Stimulated activated CD4-positive, alpha-beta T cell treated with anti-CD3 and anti-CD28 coated beads, Interleukin-4, amount 100 ng/mL, for 24 hours (primary cell): ENCODE data around the gene HOXA3.

Experiments
- DNase-seq: peaks from one replicate; pipeline ENCODE4 v3.0.0-alpha.2; 2020

HOXA3 gene

DNA sequence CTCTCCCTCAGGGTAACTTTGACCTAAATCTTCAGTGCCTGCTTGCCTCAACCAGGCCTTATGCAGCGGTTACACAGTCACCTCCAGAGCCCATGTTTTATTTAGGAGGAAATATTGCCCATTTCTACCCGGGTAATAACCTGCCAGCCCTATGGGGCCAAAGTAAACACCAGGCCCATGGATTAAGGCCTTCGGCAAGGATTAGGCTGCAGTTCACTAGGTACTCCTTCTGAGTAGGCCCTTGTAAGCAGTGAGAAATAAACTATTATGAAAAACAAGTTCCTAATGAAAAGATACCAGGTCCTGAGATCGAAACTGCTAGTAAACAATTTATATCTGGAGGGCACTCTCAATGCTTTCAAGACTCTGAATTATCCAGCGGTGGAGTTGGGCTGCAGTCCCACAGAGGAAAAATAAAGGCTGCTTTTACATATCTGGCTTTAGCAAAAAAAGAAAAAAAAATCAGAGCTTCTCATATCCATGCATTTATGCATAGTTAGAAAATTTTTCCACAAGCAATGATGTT is 25.5 kb upstream of the HOXA3 start:
- no peak for DNase-seq

- DNase-seq: no peak
These were observed 24.8 kb upstream of the HOXA3 start for GRCh38 chr7:27176962-27177794.

GRCh38 chr7:27176524-27176845 is 24.1 kb upstream of the HOXA3 start:
- no peak for DNase-seq

DNA sequence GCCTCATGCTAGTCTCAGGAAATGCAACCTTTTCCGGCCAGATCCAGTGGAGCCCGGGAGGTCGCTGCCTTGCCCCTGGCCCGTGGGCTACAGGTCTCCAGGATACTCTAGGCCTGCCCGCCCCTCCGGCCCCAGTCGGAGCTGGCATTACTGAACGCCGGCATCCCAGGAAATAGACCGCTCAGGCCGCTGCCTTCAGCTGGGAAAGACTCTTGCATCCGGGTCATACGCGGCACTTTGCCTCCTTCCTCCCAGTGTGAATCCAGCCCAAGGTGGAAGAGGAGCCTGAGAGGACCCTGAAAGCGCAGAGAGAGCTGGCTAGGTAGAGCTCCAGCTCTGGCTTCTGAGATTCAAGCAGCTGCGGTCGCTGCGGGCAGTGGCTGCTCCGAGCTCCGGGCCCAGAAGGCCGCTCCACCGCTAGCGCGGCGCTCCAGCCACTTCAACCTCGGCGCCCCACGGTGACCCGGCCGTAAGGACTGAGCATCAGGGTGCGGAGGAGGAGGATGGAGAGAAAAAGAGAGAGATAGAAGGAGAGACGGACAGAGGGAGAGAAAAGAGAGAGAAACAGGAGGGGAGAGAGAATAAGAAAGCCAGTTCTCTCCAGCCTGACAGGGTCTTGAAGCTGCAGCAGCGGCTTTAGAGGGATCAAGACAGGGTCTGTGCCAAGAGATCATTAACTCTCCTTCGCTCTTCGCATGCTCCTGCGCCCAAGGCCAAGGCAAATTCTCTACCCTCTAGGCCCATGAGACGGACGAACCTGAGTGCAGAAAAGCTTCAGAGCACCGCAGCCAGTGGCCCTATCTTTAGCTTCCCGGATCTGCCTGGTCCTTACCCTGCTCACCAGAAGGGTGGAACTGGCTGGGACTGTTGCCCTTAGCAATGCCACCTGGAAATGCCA is 23.5 kb upstream of the HOXA3 start:
- no peak for DNase-seq

DNA sequence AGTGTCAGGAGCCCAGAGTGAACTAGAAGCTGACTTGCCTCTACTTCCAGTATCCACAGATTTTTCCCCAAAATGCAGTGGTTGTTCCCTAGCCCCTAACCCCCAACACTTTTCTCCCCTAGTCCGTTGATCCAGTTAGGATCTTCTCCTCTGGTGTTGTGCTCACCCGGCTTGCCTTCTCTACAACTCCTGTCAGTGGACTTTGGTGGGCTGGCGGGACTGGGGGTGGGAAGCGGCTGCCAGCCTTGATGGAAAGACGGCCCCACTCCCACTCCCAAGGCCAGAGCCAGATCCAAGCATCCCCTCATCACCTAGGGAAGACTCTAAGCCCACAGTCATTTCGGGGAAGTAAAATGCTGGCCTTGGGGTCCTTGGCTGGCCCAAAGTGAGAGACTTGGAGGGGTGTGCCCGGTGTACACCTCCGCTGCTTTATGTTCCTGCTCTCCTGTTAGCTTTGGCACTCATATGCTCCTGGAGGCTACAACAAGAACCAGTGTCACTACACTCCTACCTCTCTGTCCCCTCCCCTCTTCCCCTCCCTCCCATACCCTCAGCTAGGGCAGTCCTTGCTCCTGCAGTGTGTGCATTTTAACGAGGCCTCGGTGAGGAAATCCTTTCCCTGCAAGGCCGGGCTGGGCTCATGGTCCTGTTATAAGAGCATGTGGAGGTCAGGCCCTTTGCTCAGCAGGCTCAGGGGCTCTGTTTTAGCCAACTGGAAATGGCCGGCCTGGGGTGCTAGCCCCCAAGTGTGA is 22.7 kb upstream of the HOXA3 start:
- no peak for DNase-seq

DNA sequence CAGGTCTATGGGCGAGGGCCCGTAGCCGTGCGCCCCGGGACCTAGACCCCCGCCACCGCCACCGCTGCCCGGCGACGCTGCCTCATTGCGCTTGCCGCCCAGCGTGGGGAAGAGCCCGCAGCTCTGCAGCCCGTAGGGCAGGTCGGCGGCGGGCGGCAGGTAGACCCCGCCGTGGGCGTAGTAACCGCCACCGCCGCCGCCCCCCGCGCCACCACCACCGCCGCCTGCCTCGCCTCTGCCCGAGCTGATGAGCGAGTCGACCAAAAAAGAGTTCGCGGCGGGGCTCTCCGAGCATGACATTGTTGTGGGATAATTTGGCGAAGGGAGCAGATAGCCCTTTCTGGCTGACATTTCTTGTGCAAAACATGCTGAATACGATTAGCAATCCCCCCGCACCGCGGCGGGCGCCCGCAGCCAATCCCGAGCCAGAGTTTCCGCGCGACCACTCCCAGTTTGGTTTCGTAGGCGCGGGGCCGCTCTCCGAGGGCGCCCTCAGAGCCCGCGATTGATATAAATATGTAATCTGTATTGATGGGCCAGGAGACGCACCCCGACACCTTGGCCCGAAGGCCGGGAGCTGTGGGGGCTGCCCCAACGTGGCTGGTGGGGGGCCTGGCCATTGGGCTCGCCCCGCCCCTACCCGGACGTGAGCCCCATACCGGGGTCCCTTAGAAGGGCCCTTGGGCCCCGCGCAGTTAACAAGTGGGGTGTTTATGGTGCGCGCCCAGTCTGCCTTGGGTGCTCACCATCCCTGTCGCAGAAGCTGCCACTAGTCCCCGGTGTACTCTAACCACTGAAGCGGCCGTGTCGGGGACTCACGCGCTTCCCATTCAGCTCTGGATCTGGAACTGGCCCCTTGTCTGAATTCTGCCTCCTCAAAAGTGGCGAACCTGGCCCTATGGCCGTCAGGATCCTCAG is 21.8 kb upstream of the HOXA3 start, which contains the start of gene HOXA10:
Gene HOXA10, minus strand, starts transcription at position 365 of the 918 bp plus-strand sequence. Its CDS starts 14 bp downstream, at position 351.
- DNase-seq: no peak

DNA sequence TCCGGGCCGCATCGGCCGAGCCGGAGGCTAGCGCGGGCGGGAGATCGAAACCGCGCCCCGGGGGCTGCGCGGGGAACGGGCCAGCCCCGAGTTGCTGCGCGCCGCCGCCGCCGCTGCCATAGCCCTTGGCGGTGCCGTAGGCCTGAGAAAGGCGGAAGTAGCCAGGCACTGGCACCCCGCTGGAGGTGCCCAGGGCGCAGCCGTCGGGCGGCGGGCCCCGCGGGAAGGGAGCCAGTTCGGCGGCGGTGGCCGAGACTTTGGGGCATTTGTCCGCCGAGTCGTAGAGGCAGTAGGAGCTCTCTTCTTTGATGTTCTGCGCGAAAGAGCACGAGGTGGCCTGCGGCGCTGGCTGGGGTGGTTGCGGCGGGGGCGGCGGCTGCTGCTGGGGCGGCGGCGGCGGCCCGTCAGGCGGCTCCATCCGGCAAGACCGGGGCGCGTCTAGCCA is 21.1 kb upstream of the HOXA3 start:
- DNase-seq: no peak

- DNase-seq: no peak
These were observed 20.6 kb upstream of the HOXA3 start for GRCh38 chr7:27172823-27173510.

- no peak for DNase-seq
These were observed 20.0 kb upstream of the HOXA3 start for GRCh38 chr7:27172315-27172774.

GRCh38 chr7:27171637-27172314 is 19.4 kb upstream of the HOXA3 start:
- no peak for DNase-seq

DNA sequence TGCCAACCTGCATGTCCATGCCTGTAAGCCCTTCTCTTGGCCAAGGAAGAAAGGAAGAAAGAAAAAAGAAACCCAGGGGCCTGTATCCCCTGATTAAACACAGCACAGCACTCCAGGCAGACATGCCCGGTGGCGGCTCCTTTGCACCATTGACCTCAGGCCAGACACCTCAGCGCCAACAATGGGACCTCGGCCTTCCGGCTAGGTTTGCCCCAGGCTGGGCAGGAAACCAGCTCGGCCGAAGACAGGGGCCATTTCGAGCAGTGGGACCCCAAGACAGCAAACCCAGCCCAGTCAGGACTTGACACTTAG is 18.9 kb upstream of the HOXA3 start:
- no peak for DNase-seq

- DNase-seq: no peak
These were observed 18.3 kb upstream of the HOXA3 start for GRCh38 chr7:27170426-27171324.

DNA sequence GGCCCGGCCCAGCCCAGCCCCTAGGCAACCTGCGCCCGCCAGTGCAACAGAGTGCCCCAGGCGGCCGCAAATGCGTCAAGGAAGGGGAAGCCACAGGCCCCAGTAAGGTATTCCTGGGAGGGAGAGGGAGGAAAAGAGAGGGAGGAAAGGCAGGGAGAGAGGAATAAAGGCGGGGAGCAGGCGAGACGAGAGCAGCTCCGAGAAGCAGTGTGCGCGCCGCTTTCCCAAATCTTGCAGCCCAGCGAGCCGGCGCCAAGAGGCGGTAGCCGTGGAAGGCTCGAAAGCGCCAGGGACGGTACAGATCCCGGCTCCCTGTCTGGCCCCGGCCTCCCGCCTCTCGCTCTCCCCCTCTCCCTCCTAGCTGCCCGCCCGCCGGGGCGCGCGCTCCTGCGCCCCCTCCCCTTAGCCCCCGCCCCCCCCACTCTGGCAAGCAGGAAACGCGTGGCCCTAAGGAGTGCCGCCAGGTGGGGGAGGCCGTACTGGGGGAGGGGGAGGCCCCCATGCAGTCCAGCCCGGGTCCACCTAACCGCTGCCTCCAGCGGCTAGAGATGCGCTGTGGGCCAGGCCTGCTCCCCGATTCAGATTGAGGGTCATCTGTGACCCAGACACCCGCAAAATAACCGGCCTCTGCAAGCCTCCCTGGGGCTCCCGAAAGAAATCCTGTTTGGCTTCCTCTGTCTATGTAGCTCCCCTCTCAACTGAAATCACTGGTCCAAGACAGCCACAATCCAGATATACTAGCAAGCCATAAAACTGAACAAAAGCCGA is 17.5 kb upstream of the HOXA3 start:
- no peak for DNase-seq

DNA sequence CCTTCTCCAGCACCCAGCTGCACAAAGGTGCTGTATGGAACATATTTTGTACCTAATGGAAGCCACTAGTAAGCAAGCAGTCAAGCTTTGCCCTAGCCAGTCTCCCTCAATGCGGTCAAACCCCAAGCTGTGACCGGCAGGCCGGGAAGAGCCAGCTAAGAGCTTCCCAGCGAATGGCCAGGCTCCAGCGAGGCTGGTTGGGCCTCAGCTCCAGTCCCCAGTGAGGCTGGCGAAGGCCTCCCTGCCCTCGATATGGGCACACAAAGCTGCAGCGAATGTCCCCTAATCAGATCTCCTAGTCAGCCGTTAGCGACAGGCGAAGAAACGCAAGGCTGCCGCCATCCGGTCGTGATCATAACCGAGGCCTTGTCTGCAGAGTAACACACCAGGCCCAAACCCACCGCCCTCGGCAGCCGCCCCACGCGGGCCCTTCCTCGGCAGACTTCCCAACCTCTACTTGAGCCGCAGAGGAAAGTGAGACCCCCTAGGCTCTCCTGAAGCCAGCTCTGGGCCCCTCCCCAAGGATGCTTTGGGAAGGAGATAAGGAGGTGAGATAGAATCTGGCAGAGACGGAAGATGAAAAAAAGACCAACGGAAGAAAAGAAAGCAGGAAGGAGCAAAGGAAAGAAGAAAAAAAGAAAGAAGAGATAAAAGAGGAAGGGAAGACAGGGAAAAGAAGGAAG is 16.0 kb upstream of the HOXA3 start:
- DNase-seq: no peak

GRCh38 chr7:27167916-27168264 is 15.5 kb upstream of the HOXA3 start:
- no peak for DNase-seq

- DNase-seq: no peak
These were observed 14.4 kb upstream of the HOXA3 start for GRCh38 chr7:27166531-27167505.

DNA sequence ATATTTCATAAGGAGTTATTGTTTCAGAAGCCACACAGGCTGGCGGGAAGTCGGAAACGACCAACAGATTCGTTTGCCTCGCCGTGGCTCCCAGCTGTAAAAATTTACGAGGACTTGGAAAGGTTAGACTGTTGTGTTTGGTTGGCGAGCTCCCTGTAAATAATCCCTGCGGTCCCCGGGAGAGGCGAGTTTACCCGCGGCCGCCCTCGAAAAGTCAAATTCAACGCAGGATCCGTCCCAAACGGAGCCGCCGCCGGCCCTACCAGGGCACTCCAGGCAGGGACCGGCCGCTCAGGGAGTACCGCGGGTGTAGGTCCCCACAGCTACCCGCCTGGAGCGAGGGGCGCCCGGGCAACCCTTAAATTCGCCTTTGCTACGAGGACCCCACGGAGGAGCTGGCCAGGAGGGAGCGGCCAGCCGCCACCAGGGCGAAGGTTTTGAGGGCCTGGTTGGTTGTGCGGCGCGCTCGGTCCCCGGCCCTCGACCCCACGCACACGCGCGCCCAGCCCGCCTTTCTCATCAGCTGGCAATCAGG is 13.7 kb upstream of the HOXA3 start:
- no peak for DNase-seq
